Motor neuron (in vitro differentiated cells): ENCODE results near the gene HS3ST1. TPM values are rescaled to one million over a fixed set of nuclear protein-coding genes. Genes with fewer than 3 reads are reported as not detected.

Experiments
- ATAC-seq, 8 experiments: fragments of 200-7000 bp; cut with Tn5 transposase; replicated peaks in 6 of 8; 2 replicates each; pipeline ENCODE4 v1.8.0; 2021; ENCODE audit warnings: mild to moderate bottlenecking in 8 of 8, moderate library complexity in 8 of 8
- H3K27ac ChIP-seq, 2 donors: fragments of 250-450 bp; sonication (Bioruptor Pico); 2 replicates each; pipeline ENCODE4 v1.9.0; 2021; ENCODE audit warnings: antibody characterized with exemption in 2 of 2, mild to moderate bottlenecking in 2 of 2, moderate library complexity in 1 of 2
- H3K4me1 ChIP-seq, 2 donors: fragments of 250-450 bp; sonication (Bioruptor Pico); replicated peaks in 1 of 2; 2 replicates each; pipeline ENCODE4 v1.6.1; 2021; ENCODE audit warnings: antibody characterized with exemption in 2 of 2, mild to moderate bottlenecking in 2 of 2, moderate library complexity in 1 of 2
- H3K4me3 ChIP-seq, 5 donors: fragments of 250-450 bp; sonication (Bioruptor Pico); 2 replicates each; pipeline ENCODE4 v1.9.0; 2021; ENCODE audit warnings: antibody characterized with exemption in 5 of 5, mild to moderate bottlenecking in 5 of 5, moderate library complexity in 4 of 5
- WGBS, 10 experiments: fragments of 450-650 bp; shearing (Covaris generic); methylation state at CpG; one replicate each; pipeline ENCODE4 v1.0.0; 2022; 5-methylcytosine and 5-hydroxymethylcytosine counted together
- in situ Hi-C, 9 experiments: fragments of 400-800 bp; cut with MboI; loops; one replicate each; pipeline ENCODE4 v1.15.0; 2021; ENCODE audit warnings: low sequenced_read_pairs in 9 of 9, low pct_unique_long_range_greater_than_20kb in 2 of 9; ENCODE audit not compliant: unreplicated experiment in 9 of 9
- total RNA-seq, 8 experiments: library from RNA; unstranded; fragments of 300-600 nt; gene quantifications; 2 replicates each; pipeline versions ENCODE4 v1.2.3 to v1.2.4, GENCODE V29; 2022

Gene HS3ST1
- 1 to 10 TPM in 4 of 8 experiments, under 1 TPM in 4; 0.15 to 2.7 (median 0.95) TPM for total RNA-seq

- WGBS, 10 experiments: 0 to 6% (median 0%) methylated on average over 1 to 15 of the region's 43 CpGs; no CpG with 5 or more reads in 4 of the 10 experiments
- H3K27ac ChIP-seq: no peak within 1 kb of the TSS
- in situ Hi-C loops: loop anchor here in 3 of 9 experiments (10.0 to 25.0 kb wide), 3 partner anchors 284 to 854 kb away; no protein-coding TSS in a partner anchor
- H3K4me1 ChIP-seq: peaks cover 0 to 11% of the 10 kb centered on the region in 2 donors
- H3K4me3 ChIP-seq: peak within 1 kb of the TSS; percentile 38 to 59 (median 53)
- ATAC-seq: peak in 5 of 8 experiments; percentile 1 to 16 (median 6)
These were observed at the start of gene HS3ST1 for GRCh38 chr4:11428231-11428898. HS3ST1 (minus strand) TSS chr4:11428894; CDS start chr4:11400005, 28,889 bp downstream.

- in situ Hi-C loops: no loop called here
- no peak overlapping the region for H3K4me3 ChIP-seq
- H3K27ac ChIP-seq: no peak overlapping the region
- H3K4me1 ChIP-seq: peaks cover 0 to under 1% of the 10 kb centered on the region in 2 donors
- 0 to 80% (median 38%) methylated on average over 1 to 2 of the region's 2 CpGs; no CpG with 5 or more reads in 2 of the 10 experiments for WGBS, 10 experiments
- ATAC-seq: no peak
These were observed 47.2 kb upstream of the HS3ST1 start for GRCh38 chr4:11475871-11476270.

GRCh38 chr4:11474146-11474545 lies 45.5 kb upstream of the HS3ST1 start:
- H3K4me3 ChIP-seq: no peak overlapping the region
- in situ Hi-C loops: loop anchor here in 1 of 9 experiments (25.0 kb wide), 1 partner anchor 238 kb away; no protein-coding TSS in a partner anchor
- H3K4me1 ChIP-seq: peaks cover 6 to 9% of the 10 kb centered on the region in 2 donors
- ATAC-seq: no peak
- no peak overlapping the region for H3K27ac ChIP-seq
- 80 to 100% methylated on average over 1 of the region's 1 CpG; no CpG with 5 or more reads in 8 of the 10 experiments for whole genome bisulfite sequencing, 10 experiments

- ATAC-seq: no peak
- Histone ChIP-seq H3K4me1 (peaks cover 6 to 9% of the 10 kb centered on the region in 2 donors), H3K27ac (no peak overlapping the region), H3K4me3 (no peak overlapping the region)
- 0 to 100% (median 54%) methylated on average over 1 to 3 of the region's 3 CpGs; no CpG with 5 or more reads in 2 of the 10 experiments for WGBS, 10 experiments
- in situ Hi-C loops: loop anchor here in 1 of 9 experiments (25.0 kb wide), 1 partner anchor 240 kb away; no protein-coding TSS in a partner anchor
These were observed 43.8 kb upstream of the HS3ST1 start for GRCh38 chr4:11472535-11472934.

- 0 to 100% (median 86%) methylated on average over 1 to 4 of the region's 4 CpGs; no CpG with 5 or more reads in 3 of the 10 experiments for WGBS, 10 experiments
- Histone ChIP-seq H3K4me1 (peaks cover 6 to 9% of the 10 kb centered on the region in 2 donors), H3K4me3 (no peak overlapping the region), H3K27ac (no peak overlapping the region)
- in situ Hi-C loops: loop anchor here in 1 of 9 experiments (25.0 kb wide), 1 partner anchor 241 kb away; no protein-coding TSS in a partner anchor
- no peak for ATAC-seq
These were observed 42.9 kb upstream of the HS3ST1 start for GRCh38 chr4:11471618-11472017.

- Histone ChIP-seq H3K27ac (no peak overlapping the region), H3K4me1 (peaks cover 6 to 9% of the 10 kb centered on the region in 2 donors), H3K4me3 (no peak overlapping the region)
- no peak for ATAC-seq
- in situ Hi-C loops: loop anchor here in 1 of 9 experiments (25.0 kb wide), 1 partner anchor 241 kb away; no protein-coding TSS in a partner anchor
- 0 to 92% (median 54%) methylated on average over 1 to 3 of the region's 3 CpGs; no CpG with 5 or more reads in 6 of the 10 experiments for WGBS, 10 experiments
These were observed 42.4 kb upstream of the HS3ST1 start for GRCh38 chr4:11471046-11471441.

GRCh38 chr4:11470438-11471045 lies 41.8 kb upstream of the HS3ST1 start:
- whole genome bisulfite sequencing, 10 experiments: 0 to 87% (median 63%) methylated on average over 1 to 4 of the region's 4 CpGs
- in situ Hi-C loops: loop anchor here in 1 of 9 experiments (25.0 kb wide), 1 partner anchor 242 kb away; no protein-coding TSS in a partner anchor

GRCh38 chr4:11469650-11470437 lies 41.1 kb upstream of the HS3ST1 start:
- 0 to 73% (median 35%) methylated on average over 2 to 7 of the region's 8 CpGs; no CpG with 5 or more reads in 2 of the 10 experiments for WGBS, 10 experiments
- ATAC-seq: peak in 5 of 8 experiments; percentile 33 to 97 (median 51)
- in situ Hi-C loops: loop anchor here in 1 of 9 experiments (25.0 kb wide), 1 partner anchor 242 kb away; no protein-coding TSS in a partner anchor
- Histone ChIP-seq H3K27ac (no peak overlapping the region), H3K4me3 (no peak overlapping the region), H3K4me1 (peaks cover 6 to 9% of the 10 kb centered on the region in 2 donors)

More at GRCh38 chr4:11470438-11471045, 41.8 kb upstream of the HS3ST1 start:
- Histone ChIP-seq H3K4me1 (peaks cover 6 to 9% of the 10 kb centered on the region in 2 donors), H3K4me3 (no peak overlapping the region), H3K27ac (no peak overlapping the region)
- no peak for ATAC-seq

GRCh38 chr4:11468901-11469300 lies 40.2 kb upstream of the HS3ST1 start:
- peaks cover 6 to 9% of the 10 kb centered on the region in 2 donors for H3K4me1 ChIP-seq
- ATAC-seq: no peak
- H3K4me3 ChIP-seq: no peak overlapping the region
- in situ Hi-C loops: loop anchor here in 1 of 9 experiments (25.0 kb wide), 1 partner anchor 243 kb away; no protein-coding TSS in a partner anchor
- H3K27ac ChIP-seq: no peak overlapping the region
- 19 to 95% (median 64%) methylated on average over 1 to 4 of the region's 4 CpGs; no CpG with 5 or more reads in 4 of the 10 experiments for WGBS, 10 experiments

GRCh38 chr4:11467931-11468330 lies 39.2 kb upstream of the HS3ST1 start:
- ATAC-seq: no peak
- no peak overlapping the region for H3K4me3 ChIP-seq
- WGBS, 10 experiments: 0 to 80% (median 80%) methylated on average over 1 of the region's 2 CpGs; no CpG with 5 or more reads in 7 of the 10 experiments
- no peak overlapping the region for H3K27ac ChIP-seq
- in situ Hi-C loops: loop anchor here in 1 of 9 experiments (25.0 kb wide), 1 partner anchor 244 kb away; no protein-coding TSS in a partner anchor
- peaks cover 6 to 9% of the 10 kb centered on the region in 2 donors for H3K4me1 ChIP-seq

- no peaks in the 10 kb centered on the region for H3K4me1 ChIP-seq
- no peak for ATAC-seq
- in situ Hi-C loops: loop anchor here in 1 of 9 experiments (25.0 kb wide), 1 partner anchor 249 kb away; no protein-coding TSS in a partner anchor
- WGBS, 10 experiments: 20 to 100% (median 92%) methylated on average over 1 of the region's 1 CpG; no CpG with 5 or more reads in 2 of the 10 experiments
- no peak overlapping the region for H3K27ac ChIP-seq
- H3K4me3 ChIP-seq: no peak overlapping the region
These were observed 35.0 kb upstream of the HS3ST1 start for GRCh38 chr4:11463707-11464106.

- no peak for ATAC-seq
- in situ Hi-C loops: loop anchor here in 1 of 9 experiments (25.0 kb wide), 1 partner anchor 256 kb away; no protein-coding TSS in a partner anchor
- 0 to 86% (median 56%) methylated on average over 1 of the region's 1 CpG; no CpG with 5 or more reads in 1 of the 10 experiments for WGBS, 10 experiments
These were observed 27.7 kb upstream of the HS3ST1 start for GRCh38 chr4:11456401-11456800.

More at GRCh38 chr4:11456401-11456800, 27.7 kb upstream of the HS3ST1 start:
- Histone ChIP-seq H3K4me3 (no peak overlapping the region), H3K27ac (no peak overlapping the region), H3K4me1 (no peaks in the 10 kb centered on the region)
